NCI-H345 (cell line): Measurements from ENCODE around the gene TSR3.
"Not testable (repeated sequence)": the region's sequence is repeated elsewhere in the genome, so short reads cannot be mapped to it uniquely, and the experiment has no call there.

ENCODE experiments used
- DNase-seq: peaks from one replicate; lab custom pipeline; 2025; lab: John Stamatoyannopoulos, UW

TSR3 gene

GRCh38 chr16:1337486-1337885 lies 14.2 kb downstream of the TSR3 start:
- no peak for DNase-seq

GRCh38 chr16:1336619-1337018 lies 15.1 kb downstream of the TSR3 start:
- no peak for DNase-seq

GRCh38 chr16:1335996-1336395 lies 15.7 kb downstream of the TSR3 start:
- DNase-seq = peak; percentile 22

GRCh38 chr16:1335211-1335971 lies 16.3 kb downstream of the TSR3 start:
- DNase-seq = peak; percentile 16

GRCh38 chr16:1334739-1335138 lies 16.9 kb downstream of the TSR3 start:
- DNase-seq = no peak

GRCh38 chr16:1333854-1334700 lies 17.6 kb downstream of the TSR3 start:
- no peak for DNase-seq

GRCh38 chr16:1333149-1333812 lies 18.4 kb downstream of the TSR3 start, which contains the start of gene BAIAP3:
Gene BAIAP3, plus strand, starts transcription at chr16:1333645. Its CDS starts 4,905 bp downstream, at chr16:1338550.
- DNase-seq = peak; percentile 23

DNA sequence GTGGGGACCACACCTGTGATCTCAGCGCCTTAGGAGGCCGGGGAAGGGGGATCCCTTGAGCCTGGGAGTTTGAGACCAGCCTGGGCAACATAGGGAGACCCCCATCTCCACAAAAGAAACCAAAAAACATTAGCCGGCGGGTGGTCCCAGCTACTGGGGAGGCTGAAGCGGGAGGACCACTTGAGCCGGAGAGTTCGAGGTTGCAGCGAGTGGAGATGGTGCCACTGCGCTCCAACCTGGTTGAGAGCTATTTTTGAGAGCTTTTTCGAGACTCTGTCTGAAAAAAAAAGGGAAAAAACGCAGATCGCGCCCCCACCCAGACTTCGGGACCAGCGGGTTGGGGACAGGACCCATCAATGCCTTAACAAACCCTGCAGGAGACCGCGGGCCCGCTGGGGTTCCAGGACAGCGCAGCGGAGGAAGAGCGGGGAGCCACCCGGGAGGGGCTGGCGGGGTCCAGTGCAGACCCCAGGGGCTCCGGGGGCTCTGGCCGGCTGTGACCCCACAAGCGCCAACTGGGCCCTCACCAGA lies 19.0 kb downstream of the TSR3 start:
- no peak for DNase-seq

GRCh38 chr16:1331712-1332617 lies 19.7 kb downstream of the TSR3 start:
- DNase-seq = peak; percentile 51

GRCh38 chr16:1330931-1331711 lies 20.6 kb downstream of the TSR3 start:
- DNase-seq = no peak

GRCh38 chr16:1330260-1330914 lies 21.3 kb downstream of the TSR3 start:
- no peak for DNase-seq

DNA sequence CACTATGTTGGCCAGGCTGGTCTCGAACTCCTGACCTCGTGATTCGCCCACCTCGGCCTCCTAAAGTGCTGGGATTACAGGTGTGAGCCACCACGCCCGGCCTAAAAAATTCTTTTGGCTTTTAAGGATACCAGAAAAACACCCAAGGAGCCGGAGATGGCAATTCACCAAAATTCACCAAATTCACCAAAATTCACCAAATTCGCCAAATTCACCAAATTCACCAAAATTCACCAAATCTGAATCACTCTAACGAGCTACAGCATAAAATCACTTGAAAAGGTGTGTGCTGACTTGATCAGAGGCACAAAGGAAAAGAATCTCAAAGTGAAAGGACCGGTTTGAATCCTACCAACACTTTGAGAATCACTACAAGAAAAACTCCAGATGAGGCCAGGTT lies 22.7 kb downstream of the TSR3 start:
- not testable (repeated sequence) for DNase-seq

- DNase-seq = not testable (repeated sequence)
Measured at GRCh38 chr16:1328136-1328535, 23.5 kb downstream of the TSR3 start.

GRCh38 chr16:1327619-1327947 lies 24.1 kb downstream of the TSR3 start:
- no peak for DNase-seq

- DNase-seq = no peak
Measured at GRCh38 chr16:1326946-1327618, 24.6 kb downstream of the TSR3 start.

DNA sequence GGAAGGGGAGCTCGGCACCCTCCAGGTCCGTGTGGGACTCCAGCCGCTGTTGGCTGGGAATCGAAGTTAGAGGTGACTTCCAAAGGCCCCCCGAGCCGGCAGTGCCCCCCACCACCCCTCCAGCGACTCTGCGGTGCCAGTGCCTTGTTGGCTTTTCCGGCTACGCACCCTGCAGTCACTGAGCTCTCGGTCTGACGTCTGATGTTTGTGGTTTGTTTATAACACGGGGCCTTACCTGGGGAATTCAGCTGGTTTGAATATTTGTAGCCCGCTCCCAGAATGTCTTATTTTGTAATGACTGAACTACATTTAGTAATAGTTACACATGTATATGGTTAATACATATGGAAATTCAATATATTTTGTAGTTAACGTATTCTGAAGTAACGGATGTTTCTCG lies 25.3 kb downstream of the TSR3 start:
- DNase-seq = no peak

- DNase-seq = no peak
Measured at GRCh38 chr16:1325673-1326371, 25.9 kb downstream of the TSR3 start.

GRCh38 chr16:1325261-1325660 lies 26.4 kb downstream of the TSR3 start:
- no peak for DNase-seq

- DNase-seq = no peak
Measured at GRCh38 chr16:1324286-1324826, 27.3 kb downstream of the TSR3 start.
